K562 (cell line): ENCODE data around the gene FLOT2. TPM values are rescaled to one million over a fixed set of nuclear protein-coding genes. Genes with fewer than 3 reads are reported as not detected.

Source experiments
- ATF1 ChIP-seq, 2 experiments: fragments of 450-650 bp in 1 of 2; IDR thresholded peaks; 2 replicates each; pipeline ENCODE4 v1.6.1; 2016; ENCODE audit warnings: missing compliant biosample characterization in 1 of 2, missing genetic modification characterization in 1 of 2
- BRCA1 ChIP-seq, 2 experiments: fragments of 450-650 bp in 1 of 2; sonication (generic) in 1 of 2; formaldehyde crosslinking in 1 of 2; IDR thresholded peaks; 2 replicates each; pipeline versions ENCODE4 v1.5.0 to v1.6.1; 2017 to 2020; ENCODE audit warnings: mild to moderate bottlenecking in 1 of 2, missing genetic modification reagents in 1 of 2
- CREBBP ChIP-seq: IDR thresholded peaks from one replicate; pipeline ENCODE4 v1.6.1; 2012; ENCODE audit warnings: low read depth, mild to moderate bottlenecking, control low read depth, inconsistent platforms, low read length
- CTCF ChIP-seq, 3 experiments: IDR thresholded peaks in 2 of 3; conservative IDR thresholded peaks in 1 of 3; 2 replicates each; pipeline ENCODE4 v1.5.1; 2011 to 2012; ENCODE audit warnings: low read length in 3 of 3, mild to moderate bottlenecking in 3 of 3, control low read depth in 2 of 3, improper control_type of control experiment in 1 of 3, inconsistent platforms in 1 of 3, low read depth in 1 of 3, mixed read lengths in 1 of 3, moderate library complexity in 1 of 3; ENCODE audit not compliant: insufficient read depth in 2 of 3
- DIDO1 ChIP-seq: fragments of 450-650 bp; IDR thresholded peaks from 2 replicates; pipeline ENCODE4 v1.6.1; 2016; ENCODE audit warnings: low read depth, missing biosample characterization, missing genetic modification characterization
- HES1 ChIP-seq: fragments of 450-650 bp; IDR thresholded peaks from 2 replicates; pipeline ENCODE4 v1.6.1; 2016; ENCODE audit warnings: low read depth, mild to moderate bottlenecking, moderate library complexity
- HNRNPLL ChIP-seq: fragments of 200-400 bp; formaldehyde crosslinking; IDR thresholded peaks from 2 replicates; pipeline ENCODE4 v1.6.1; 2017; ENCODE audit warnings: low read length, low read depth, mild to moderate bottlenecking; ENCODE audit not compliant: poor library complexity, severe bottlenecking
- POLR2G ChIP-seq: fragments of 200-400 bp; formaldehyde crosslinking; IDR thresholded peaks from 2 replicates; pipeline ENCODE4 v1.6.1; 2017; ENCODE audit warnings: low read depth, mild to moderate bottlenecking, antibody characterized with exemption, low read length, moderate library complexity
- PRDM10 ChIP-seq: fragments of 450-650 bp; IDR thresholded peaks from 2 replicates; pipeline ENCODE4 v1.6.1; 2018; ENCODE audit not compliant: partially characterized antibody
- RAD21 ChIP-seq, 2 experiments: fragments of 250-450 bp in 1 of 2; fragments of 450-650 bp in 1 of 2; sonication (Bioruptor Pico) in 1 of 2; formaldehyde crosslinking in 1 of 2; IDR thresholded peaks in 1 of 2; conservative IDR thresholded peaks in 1 of 2; 2 replicates each; pipeline versions ENCODE4 v1.4.0 to v1.8.0; 2020 to 2022; ENCODE audit warnings: mild to moderate bottlenecking in 2 of 2, moderate library complexity in 1 of 2
- SP2 ChIP-seq: IDR thresholded peaks from 2 replicates; pipeline ENCODE4 v1.6.1; 2011; ENCODE audit warnings: mild to moderate bottlenecking, low read depth, low read length, moderate library complexity; ENCODE audit not compliant: poor library complexity, severe bottlenecking; ENCODE audit errors: extremely low read depth
- TSHZ1 ChIP-seq: fragments of 250-450 bp; sonication (Bioruptor Pico); IDR thresholded peaks from 2 replicates; pipeline ENCODE4 v1.4.0; 2020; ENCODE audit warnings: mild to moderate bottlenecking, moderate library complexity
- ZNF143 ChIP-seq: sonication (generic); formaldehyde crosslinking; IDR thresholded peaks from 2 replicates; pipeline ENCODE4 v1.9.0; 2022; ENCODE audit warnings: mild to moderate bottlenecking, missing genetic modification reagents
- polyA plus RNA-seq, 8 experiments: library from polyadenylated mRNA; depleted of rRNA in 4 of 8; stranded (reverse) in 5 of 8; unstranded in 3 of 8; fragments of >200 nt; fragmentation: Nextera tagmentation in 2 of 8; fragmentation: Illumina TruSeq in 1 of 8; extraction: Ambion mirVana in 2 of 8; extraction: Trizol in 1 of 8; gene quantifications; 2 replicates each; pipeline versions ENCODE4 v1.2.1 to v1.2.3, GENCODE V29; 2011 to 2014; ENCODE audit warnings: inconsistent platforms in 1 of 8, missing spikeins in 1 of 8
- total RNA-seq, 7 experiments: library from RNA; depleted of rRNA in 6 of 7; stranded (reverse); fragments of >200 nt in 6 of 7; fragmentation: Illumina TruSeq in 2 of 7; extraction: Trizol in 2 of 7; gene quantifications; 2 replicates each; pipeline versions ENCODE4 v1.2.1 to v1.2.3, GENCODE V29; 2011 to 2021; ENCODE audit warnings: low replicate concordance in 1 of 7

Gene FLOT2
- total and polyA plus RNA-seq, 9 of the 15 experiments (the other 6 are each of a cell fraction or from before 2014, with no cell fraction given): 17.5 to 138 (median 41.7) TPM

GRCh38 chr17:28854457-28855335 lies 42.8 kb downstream of the FLOT2 start, which contains the start of gene ERAL1 (continued):
- TF ChIP-seq PRDM10 (peak; percentile 95), ZNF143 (CRISPR knock-in tag) (peak; percentile 86), HNRNPLL (peak; percentile 47), DIDO1 (tag) (peak; percentile 52), TSHZ1 (CRISPR knock-in tag) (no peak), CTCF (IDR thresholded peaks at IDR 0.05 in 2 of 3, conservative IDR thresholded peaks at IDR 0.05 in 1 of 3; ENCODE audit: insufficient read depth in 2 of 3, low read depth in 1 of 3, low read length in 3 of 3) (peak in 1 of 3 experiments; percentile 16; a peak in 2 of 6 replicates), ATF1 (CRISPR knock-in tag; IDR thresholded peaks at IDR 0.05) (no peak), ATF1 (tag; IDR thresholded peaks at IDR 0.05) (peak; percentile 91), BRCA1 (IDR thresholded peaks at IDR 0.05) (no peak), BRCA1 (CRISPR knock-in tag; IDR thresholded peaks at IDR 0.05) (no peak), CREBBP (no peak), RAD21 (CRISPR knock-in tag; conservative IDR thresholded peaks at IDR 0.05 in 1 of 2, IDR thresholded peaks at IDR 0.05 in 1 of 2) (0 out of 4 replicates have a peak, but pooled peaks of 1 of the 2 experiments have one; percentile 3), SP2 (peak; percentile 29), HES1 (no peak), POLR2G (peak; percentile 95)
